Pancreas (tissue), 10 donors: ENCODE data around the gene SLC22A3. TPM values are rescaled to one million over a fixed set of nuclear protein-coding genes. Genes with fewer than 3 reads are reported as not detected.
A peak's percentile ranks its signal among the peaks of the same experiment; 100 is the strongest.
"Not testable (repeated sequence)": the region's sequence is repeated elsewhere in the genome, so short reads cannot be mapped to it uniquely, and the experiment has no call there.

Experiments used
- ATAC-seq, 4 donors: fragments of 200-7000 bp; cut with Tn5 transposase; one replicate each; pipeline versions ENCODE4 v1.8.0 to v1.9.1; 2020; ENCODE audit warnings: mild to moderate bottlenecking in 4 of 4, moderate library complexity in 4 of 4
- DNase-seq, 6 donors: peaks; one replicate each; pipeline ENCODE4 v3.0.0-alpha.2; 2020
- FAIRE-seq: peaks from 2 replicates; lab custom pipeline; 2012; peaks lifted over from hg19 to GRCh38; lab: Jason Lieb, UNC
- H3K27ac ChIP-seq, 4 donors: fragments of 200-600 bp; sonication (generic); 1 replicate in 3 of 4; 2 replicates in 1 of 4; pipeline versions ENCODE4 v1.5.0 to v1.8.0; 2020
- H3K27me3 ChIP-seq, 4 donors: fragments of 200-600 bp; one replicate each; pipeline ENCODE4 v1.8.0; 2021
- H3K36me3 ChIP-seq, 3 donors: fragments of 200-600 bp; sonication (generic) in 1 of 3; one replicate each; pipeline versions ENCODE4 v1.5.0 to v1.8.0; 2020 to 2021
- H3K4me1 ChIP-seq, 3 donors: fragments of 200-600 bp; one replicate each; pipeline ENCODE4 v1.8.0; 2021
- H3K4me3 ChIP-seq, 4 donors: fragments of 200-600 bp; sonication (generic) in 2 of 4; one replicate each; pipeline versions ENCODE4 v1.5.0 to v1.8.0; 2020 to 2021
- H3K9me3 ChIP-seq, 4 donors: fragments of 200-600 bp; one replicate each; pipeline ENCODE4 v1.8.0; 2021
- CTCF ChIP-seq, 4 donors: fragments of 200-600 bp; sonication (generic) in 3 of 4; IDR thresholded peaks; one replicate each; pipeline versions ENCODE4 v1.5.0 to v1.8.0; 2021; ENCODE audit warnings: antibody characterized with exemption in 4 of 4
- WGBS, 2 donors: extraction: QIAGEN DNeasy Blood & Tissue Kit; methylation state at CpG; one replicate each; pipeline ENCODE4 v1.1.7; 2013; 5-methylcytosine and 5-hydroxymethylcytosine counted together
- intact Hi-C, 3 donors: fragments of 100-400 bp; cut with DNase I; formaldehyde crosslinking; loops; one replicate each; pipeline versions ENCODE4 v1.11.1 to v1.14.2; 2022
- polyA plus RNA-seq, 2 donors: library from polyadenylated mRNA; stranded (reverse); fragments of 200-250 nt; gene quantifications; one replicate each; pipeline ENCODE4 v1.2.3, GENCODE V29; 2013
- total RNA-seq, 6 donors: library from RNA; stranded (reverse); fragmentation: NEBNext Ultra II Directional in 4 of 6; extraction: Animal tissue kit (Norgen Biotek cat#: 25700) in 4 of 6; gene quantifications; one replicate each; pipeline versions ENCODE4 v1.2.1 to v1.2.4, GENCODE V29; 2021 to 2023
- donor health status: healthy with polysubstance abuse.
- donor health status: DM: no; HTN: no; CAD: no; lungs with moderate emphysema.
- donor health status: DM: no; HTN: no; CAD: no.
- donor health status: control.
- donor health status: control.
- donor health status: Bipolar disorder and iron deficiency.
- donor health status: DM: yes; HTN: yes; CAD: no.
- donor health status: DM: no; HTN: no; CAD: no.
- donor health status: DM: no; HTN: no; CAD: no.
- donor health status: DM: yes; HTN: yes; CAD: no.

Gene SLC22A3, protein sequence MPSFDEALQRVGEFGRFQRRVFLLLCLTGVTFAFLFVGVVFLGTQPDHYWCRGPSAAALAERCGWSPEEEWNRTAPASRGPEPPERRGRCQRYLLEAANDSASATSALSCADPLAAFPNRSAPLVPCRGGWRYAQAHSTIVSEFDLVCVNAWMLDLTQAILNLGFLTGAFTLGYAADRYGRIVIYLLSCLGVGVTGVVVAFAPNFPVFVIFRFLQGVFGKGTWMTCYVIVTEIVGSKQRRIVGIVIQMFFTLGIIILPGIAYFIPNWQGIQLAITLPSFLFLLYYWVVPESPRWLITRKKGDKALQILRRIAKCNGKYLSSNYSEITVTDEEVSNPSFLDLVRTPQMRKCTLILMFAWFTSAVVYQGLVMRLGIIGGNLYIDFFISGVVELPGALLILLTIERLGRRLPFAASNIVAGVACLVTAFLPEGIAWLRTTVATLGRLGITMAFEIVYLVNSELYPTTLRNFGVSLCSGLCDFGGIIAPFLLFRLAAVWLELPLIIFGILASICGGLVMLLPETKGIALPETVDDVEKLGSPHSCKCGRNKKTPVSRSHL
- total RNA-seq, result 1 to 10 TPM in 1 of 6 donors, under 1 TPM in 5; 0.04 to 5.3 (median 0.39) TPM
- under 1 TPM; 0.42 to 0.66 TPM for polyA plus RNA-seq

- no peak within 1 kb of the TSS for H3K27ac ChIP-seq
- H3K9me3 ChIP-seq, result no peaks in the 10 kb centered on the region
- peak; percentile 76 to 79 (median 78) for ATAC-seq
- TF ChIP-seq CTCF (IDR thresholded peaks at IDR 0.05), result no peak
- peaks cover 0 to 12% (median 0%) of the 10 kb centered on the region in 4 donors for H3K27me3 ChIP-seq
- peaks cover 0 to under 1% (median 0%) of the 10 kb centered on the region in 3 donors for H3K4me1 ChIP-seq
- intact Hi-C loops, result no loop called here
- no peak for FAIRE-seq
- H3K36me3 ChIP-seq, result no peaks in the 10 kb centered on the region
- WGBS, 2 donors, result 1% methylated on average over 97 to 105 of the region's 105 CpGs
- peak within 1 kb of the TSS; percentile 13 to 63 (median 38) for H3K4me3 ChIP-seq
- peak; percentile 12 to 74 (median 56) for DNase-seq
Observed at GRCh38 chr6:160348223-160349019, at the start of gene SLC22A3. Gene SLC22A3 (plus strand): TSS chr6:160348378. CDS start chr6:160348420, 42 bp downstream.

GRCh38 chr6:160299559-160299958, 48.6 kb upstream of the SLC22A3 start:
- Histone ChIP-seq H3K27me3 (no peaks in the 10 kb centered on the region), H3K4me1 (no peaks in the 10 kb centered on the region), H3K9me3 (no peaks in the 10 kb centered on the region), H3K27ac (no peak overlapping the region), H3K36me3 (no peaks in the 10 kb centered on the region), H3K4me3 (no peak overlapping the region)
- TF ChIP-seq CTCF (IDR thresholded peaks at IDR 0.05), result no peak
- ATAC-seq (no peak), FAIRE-seq (no peak), DNase-seq (no peak)
- WGBS, 2 donors, result 90 to 94% methylated on average over 11 of the region's 11 CpGs
- intact Hi-C loops, result no loop called here

- no peaks in the 10 kb centered on the region for H3K27me3 ChIP-seq
- TF ChIP-seq CTCF (IDR thresholded peaks at IDR 0.05), result no peak
- no peaks in the 10 kb centered on the region for H3K36me3 ChIP-seq
- intact Hi-C loops, result no loop called here
- H3K9me3 ChIP-seq, result no peaks in the 10 kb centered on the region
- no peaks in the 10 kb centered on the region for H3K4me1 ChIP-seq
- FAIRE-seq, result no peak
- no peak for DNase-seq
- 79 to 84% methylated on average over 14 to 15 of the region's 15 CpGs for WGBS, 2 donors
- H3K27ac ChIP-seq, result no peak overlapping the region
- peak in 2 of 4 donors; percentile 29 to 65 for ATAC-seq
- no peak overlapping the region for H3K4me3 ChIP-seq
Observed at GRCh38 chr6:160300076-160300695, 48.0 kb upstream of the SLC22A3 start.

DNA sequence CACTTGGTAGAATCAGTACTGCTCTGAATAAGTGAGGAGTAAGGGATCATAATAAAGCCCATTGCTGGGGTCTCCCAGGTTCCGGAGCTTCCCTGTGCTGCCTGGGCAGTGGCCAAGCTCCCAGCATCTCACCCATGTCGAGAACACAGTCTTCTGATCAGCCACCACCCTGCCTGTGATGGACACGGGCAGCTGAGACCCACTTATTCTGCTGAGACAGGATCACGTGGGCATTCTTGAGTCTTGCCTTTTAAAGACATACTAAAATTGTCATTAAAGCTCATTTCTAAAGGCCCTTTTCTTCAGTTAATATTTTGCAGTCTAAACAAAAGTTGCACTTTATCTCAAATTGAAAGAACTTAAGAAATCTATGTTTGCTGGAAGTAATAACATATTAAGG, 46.8 kb upstream of the SLC22A3 start:
- no peak for ATAC-seq
- 72 to 85% methylated on average over 4 of the region's 4 CpGs for WGBS, 2 donors
- Histone ChIP-seq H3K27ac (no peak overlapping the region), H3K4me3 (no peak overlapping the region), H3K4me1 (no peaks in the 10 kb centered on the region), H3K9me3 (no peaks in the 10 kb centered on the region), H3K36me3 (no peaks in the 10 kb centered on the region), H3K27me3 (no peaks in the 10 kb centered on the region)
- no peak for FAIRE-seq
- intact Hi-C loops, result no loop called here
- no peak for DNase-seq
- no peak for TF ChIP-seq CTCF (IDR thresholded peaks at IDR 0.05)

DNA sequence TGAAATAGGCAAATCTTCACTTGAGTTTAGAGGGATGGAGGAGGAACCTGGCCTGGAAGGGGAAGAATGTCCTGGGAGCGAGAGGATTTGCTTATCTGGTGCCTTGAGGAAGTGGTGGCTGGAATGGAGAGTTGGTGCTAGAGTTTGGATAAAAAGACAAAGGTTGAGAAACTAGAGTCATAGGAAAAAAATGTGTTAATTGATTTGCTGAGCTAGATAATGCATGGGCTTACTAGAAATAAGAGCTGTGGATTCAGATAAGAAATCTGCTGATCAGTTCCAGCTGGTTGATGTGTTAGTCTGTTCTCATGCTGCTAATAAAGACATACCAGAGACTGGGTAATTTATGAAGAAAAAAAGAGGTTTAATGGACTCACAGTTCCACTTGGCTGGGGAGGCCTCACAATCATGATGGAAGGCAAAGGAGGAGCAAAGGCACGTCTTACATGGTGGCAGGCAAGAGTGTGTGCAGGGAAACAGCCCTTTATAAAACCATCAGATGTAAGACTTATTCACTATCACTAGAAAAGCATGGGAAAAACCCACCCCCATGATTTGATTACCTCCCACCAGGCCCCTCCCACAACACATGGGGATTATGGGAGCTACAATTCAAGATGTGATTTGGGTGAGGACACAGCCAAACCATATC, 45.6 kb upstream of the SLC22A3 start:
- DNase-seq, H3K36me3 ChIP-seq, intact Hi-C loops, H3K4me3 ChIP-seq, H3K27me3 ChIP-seq, H3K4me1 ChIP-seq, FAIRE-seq, H3K9me3 ChIP-seq: not testable (repeated sequence)
- ATAC-seq, result peak in 1 of 4 donors; percentile 9
- 45 to 78% methylated on average over 2 of the region's 2 CpGs for WGBS, 2 donors
- peak overlapping the region in 1 of 4 donors; percentile 2 for H3K27ac ChIP-seq
